NCI-H82 (cell line): Measurements from ENCODE around the gene MMD.

Experiments
- DNase-seq: peaks from one replicate; lab custom pipeline; 2025; lab: John Stamatoyannopoulos, UW

MMD gene

DNA sequence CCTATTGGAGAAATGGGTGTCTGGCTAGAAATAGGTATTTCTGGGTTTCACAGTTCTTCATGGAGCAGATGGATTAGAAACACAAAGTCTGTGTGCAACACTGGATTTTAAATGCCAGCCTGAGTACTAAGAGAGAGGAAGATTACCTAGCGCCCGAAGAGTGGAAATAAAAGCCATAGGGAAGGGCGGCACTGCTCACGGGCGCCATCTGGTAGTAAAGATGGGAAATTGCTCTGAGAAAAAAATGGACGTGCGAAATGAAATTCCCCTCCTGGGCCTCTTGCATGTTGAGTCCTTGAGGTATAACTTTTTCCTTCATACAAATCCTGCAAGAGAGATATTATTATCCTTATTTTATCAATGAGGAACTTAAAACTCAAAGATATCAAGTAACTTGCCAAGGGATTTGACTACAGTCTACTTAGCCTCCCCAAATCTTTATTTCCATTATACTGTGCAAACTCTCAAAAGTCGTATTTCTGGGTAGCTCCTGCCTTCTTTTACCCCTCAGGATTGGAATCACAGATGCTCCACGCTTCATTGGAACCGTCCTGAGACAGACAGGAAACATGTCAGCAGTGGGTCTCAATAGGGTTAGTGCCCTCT lies 72.8 kb downstream of the MMD start:
- DNase-seq = peak; percentile 88

DNA sequence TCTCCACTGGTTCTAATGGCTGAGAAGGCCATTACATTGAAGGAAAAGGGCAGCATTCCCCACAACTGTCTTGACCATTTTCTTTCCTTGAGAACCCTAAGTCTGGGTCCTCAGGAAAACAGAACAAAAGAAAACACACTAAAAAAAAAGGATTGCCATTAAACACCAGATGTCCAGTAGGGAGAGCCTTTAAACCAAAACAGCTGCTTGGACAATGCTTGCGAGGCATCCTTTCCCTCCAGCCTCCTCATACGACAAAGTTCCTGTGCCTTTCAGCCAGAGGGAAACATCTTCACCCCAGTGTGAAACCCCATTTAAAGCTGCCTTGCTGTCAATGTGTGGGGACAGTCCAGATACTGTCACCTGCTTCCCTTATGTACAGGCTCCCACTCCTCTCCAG lies 74.3 kb downstream of the MMD start:
- no peak for DNase-seq

DNA sequence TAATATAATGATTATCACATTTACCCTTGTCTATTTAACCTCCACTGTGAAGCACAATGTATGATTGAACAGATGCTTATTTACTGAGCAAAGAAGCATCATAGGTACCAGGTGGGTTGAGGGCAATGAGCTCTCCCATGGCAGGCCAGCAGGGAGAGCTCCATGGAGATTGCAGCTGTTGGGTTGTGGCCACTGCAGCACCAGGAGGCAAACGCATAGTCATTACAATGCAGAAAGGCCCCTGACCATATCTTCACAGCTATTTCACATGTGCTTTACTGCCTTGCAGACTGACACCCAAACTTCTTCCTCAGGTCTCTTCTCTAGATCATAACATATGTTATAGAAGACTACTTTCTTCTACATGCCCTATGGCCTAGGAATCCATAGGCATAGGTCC lies 75.0 kb downstream of the MMD start:
- no peak for DNase-seq

DNA sequence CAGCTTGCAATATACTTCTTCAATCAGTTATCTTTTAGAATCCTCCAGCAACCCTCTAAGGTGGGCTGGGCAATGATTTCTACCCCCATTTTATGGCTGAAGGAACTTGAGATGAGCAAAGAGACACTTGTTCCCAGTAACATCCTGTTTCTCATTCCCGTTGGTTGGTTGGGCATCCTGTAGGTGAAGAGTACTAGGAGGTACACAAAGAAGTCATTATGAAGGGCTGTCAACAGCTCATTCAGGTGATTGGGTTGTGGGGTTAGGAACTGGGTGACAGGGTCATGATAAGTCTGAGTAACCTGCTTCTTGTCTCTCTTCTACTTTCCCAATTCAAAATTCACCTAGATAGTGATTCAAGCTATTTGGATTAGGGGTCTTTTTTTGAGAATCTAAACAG lies 76.5 kb downstream of the MMD start:
- no peak for DNase-seq

GRCh38 chr17:55344514-55344997 lies 77.1 kb downstream of the MMD start:
- DNase-seq = no peak

DNA sequence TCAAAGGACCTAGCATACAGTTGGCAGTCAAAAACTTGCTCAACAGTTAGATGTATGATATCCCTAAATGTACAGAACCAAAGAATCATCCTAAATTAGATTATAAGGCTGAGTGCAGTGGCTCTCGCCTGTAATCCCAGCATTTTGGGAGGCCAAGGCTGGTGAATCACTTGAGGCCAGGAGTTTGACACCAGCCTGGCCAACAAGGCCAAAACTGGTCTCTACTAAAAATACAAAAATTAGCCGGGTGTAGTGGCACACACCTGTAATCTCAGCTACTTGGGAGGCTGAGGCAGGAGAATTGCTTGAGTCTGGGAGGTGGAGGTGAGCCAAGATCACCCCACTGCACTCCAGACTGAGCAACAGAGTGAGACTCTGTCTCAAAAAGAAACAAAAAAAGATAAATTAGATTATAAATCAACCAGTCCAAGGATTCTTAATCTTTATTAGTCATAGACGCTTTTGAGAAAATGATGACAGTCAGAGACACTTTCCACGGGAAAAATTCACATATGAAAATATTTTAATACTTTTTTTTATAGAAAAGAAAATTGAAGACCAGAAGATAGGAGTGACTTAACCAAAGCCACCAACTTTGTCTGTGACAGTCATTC lies 77.6 kb downstream of the MMD start:
- no peak for DNase-seq

GRCh38 chr17:55342800-55343585 lies 78.6 kb downstream of the MMD start:
- DNase-seq = no peak
